HG03175 (cell line): Measurements from ENCODE around the gene B4GALNT3.

ENCODE experiments used
- ATAC-seq: cut with Tn5 transposase; IDR thresholded peaks from one replicate; pipeline ENCODE4 v1.9.1; 2021; ENCODE audit warnings: mild to moderate bottlenecking, moderate library complexity; ENCODE audit not compliant: unreplicated experiment

The B4GALNT3 gene

DNA sequence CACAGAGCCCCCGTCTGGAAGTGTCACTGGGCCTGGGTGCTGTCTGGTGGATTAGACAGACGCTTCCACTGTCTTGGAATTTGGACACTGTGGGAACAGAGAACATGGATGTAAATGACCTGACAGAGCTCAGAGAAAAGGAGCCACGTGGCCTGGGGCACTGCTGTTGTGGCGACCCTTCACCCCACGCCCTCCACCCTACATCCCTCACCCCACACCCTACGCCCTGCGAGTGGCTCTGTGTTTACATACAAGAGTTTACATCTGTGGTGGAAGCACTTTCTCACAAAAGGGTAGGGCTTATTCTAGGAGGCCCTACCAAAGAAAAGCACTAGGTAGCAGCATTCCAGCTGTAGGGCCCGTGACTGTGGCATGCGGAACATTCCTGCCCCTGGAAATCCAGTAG is 47.7 kb downstream of the B4GALNT3 start:
- ATAC-seq: no peak

DNA sequence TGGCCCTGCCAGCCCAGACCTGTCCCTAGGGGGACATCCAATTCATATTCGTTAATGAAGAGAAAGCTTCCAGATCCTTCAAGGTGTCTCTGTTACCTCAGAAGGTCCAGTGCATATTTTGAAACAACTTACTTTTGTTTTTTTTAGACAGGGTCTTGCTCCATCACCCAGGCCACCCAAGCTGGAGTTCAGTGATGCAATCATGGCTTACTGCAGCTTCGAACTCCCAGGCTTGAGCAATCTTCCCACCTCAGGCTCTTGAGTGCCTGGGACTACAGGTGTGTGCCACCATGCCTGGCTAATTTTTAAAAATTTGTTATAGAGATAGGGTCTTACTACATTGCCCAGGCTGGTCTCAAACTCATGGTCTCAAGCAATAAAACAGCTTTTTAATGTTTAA is 48.4 kb downstream of the B4GALNT3 start:
- no peak for ATAC-seq

DNA sequence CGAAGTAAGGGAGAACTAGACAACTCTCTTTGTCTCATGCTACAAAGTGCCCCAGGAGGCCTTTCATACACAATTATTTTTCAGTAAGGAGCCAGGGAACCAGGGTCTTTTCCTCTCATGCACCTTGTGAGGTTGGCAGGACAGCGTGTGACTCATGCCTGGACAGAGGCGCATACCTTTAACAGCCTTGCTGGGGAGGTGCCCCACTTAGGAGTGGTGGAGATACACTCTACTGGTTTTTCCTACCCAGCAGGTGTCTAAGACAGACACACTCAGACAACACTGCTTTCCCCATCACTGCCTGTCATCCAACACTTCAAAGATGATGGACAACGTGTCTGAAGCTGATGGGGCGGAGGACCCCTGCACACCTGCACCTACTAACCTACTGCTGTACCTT is 49.1 kb downstream of the B4GALNT3 start:
- ATAC-seq: no peak

DNA sequence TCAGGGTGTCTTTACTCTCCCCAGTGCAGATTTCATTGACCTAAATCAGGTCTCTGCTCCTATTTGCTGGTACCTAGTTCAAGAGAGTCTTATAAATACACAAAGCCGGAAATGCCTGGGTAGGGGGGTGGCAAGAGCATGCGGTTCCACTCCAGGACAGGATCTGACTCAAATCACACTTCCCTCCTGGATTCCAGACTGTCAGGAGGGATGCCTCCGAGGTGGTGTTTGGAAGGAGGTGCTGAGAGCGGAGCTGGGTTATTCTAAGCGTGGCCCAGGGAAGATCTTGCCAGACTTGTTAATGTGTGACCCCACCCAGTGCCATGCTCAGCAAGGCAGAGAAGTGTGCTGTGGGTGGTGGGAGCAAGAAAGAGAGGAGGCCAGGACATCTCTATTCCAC is 49.8 kb downstream of the B4GALNT3 start:
- ATAC-seq: no peak

DNA sequence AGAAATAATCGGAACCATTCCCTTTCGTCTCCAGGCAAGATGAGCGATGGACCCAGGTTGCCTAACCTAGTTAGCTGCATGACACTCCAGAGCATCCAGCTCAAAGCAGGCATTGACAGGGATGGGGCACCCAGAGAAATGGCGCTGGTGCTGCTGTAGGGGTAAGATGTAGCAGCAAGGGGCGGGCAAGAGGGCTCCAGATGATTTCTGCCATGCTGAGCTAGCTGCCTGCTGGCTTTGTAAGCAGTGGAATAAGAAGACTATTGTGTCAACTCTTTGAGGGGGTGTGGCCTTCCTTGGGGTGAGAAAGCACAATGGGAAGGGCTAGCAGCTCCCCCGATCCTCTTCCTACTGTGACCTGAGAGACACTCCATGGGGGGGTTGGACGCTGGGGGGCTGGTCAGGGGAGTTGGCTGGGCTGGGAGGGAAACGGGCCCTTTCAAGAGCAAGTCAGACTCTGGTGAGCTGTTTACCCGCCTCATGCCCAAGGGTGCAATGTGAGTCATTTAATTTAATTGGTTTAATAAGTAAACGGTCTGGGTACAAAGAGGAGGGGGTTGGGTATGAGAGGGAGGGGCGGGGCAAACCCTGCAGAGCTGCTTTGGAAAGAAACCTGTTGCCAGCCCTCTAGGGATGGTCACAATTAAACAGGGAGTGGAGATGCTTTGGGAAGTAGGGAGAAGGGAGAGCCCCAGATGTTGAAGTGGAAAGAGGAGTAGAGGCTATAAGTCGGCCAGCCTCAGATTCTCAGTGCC is 50.5 kb downstream of the B4GALNT3 start:
- no peak for ATAC-seq

DNA sequence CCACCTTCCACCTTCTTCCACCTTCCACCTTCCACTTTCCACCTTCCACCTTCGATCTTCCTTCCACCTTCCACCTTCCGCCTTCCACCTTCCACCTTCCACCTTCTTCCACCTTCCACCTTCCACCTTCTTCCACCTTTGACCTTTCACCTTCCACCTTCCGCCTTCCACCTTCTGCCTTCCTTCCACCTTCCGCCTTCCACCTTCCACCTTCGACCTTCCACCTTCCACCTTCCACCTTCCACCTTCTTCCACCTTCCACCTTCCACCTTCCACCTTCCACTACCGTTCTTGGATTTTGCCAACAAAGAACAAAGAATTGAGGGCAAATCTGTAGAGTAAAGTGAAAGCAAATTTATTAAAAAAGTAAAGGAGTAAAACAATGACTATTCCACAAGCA is 53.2 kb downstream of the B4GALNT3 start:
- no peak for ATAC-seq

DNA sequence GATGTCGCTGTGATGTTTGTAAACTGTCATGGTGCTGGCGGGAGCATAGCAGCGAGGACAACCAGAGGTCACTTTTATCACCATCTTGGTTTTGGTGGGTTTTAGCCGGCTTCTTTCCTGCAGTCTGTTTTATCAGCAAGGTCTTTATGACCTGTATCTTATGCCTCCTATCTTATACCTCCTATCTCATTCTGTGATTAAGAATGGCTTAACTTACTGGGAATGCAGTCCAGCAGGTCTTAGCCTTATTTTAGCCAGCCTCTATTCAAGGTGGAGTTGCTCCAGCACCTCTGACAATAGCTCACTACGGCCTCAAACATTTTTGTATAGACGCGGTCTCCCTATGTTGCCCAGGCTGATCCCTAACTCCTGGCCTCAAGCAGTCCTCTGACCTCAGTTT is 53.7 kb downstream of the B4GALNT3 start:
- ATAC-seq: no peak

DNA sequence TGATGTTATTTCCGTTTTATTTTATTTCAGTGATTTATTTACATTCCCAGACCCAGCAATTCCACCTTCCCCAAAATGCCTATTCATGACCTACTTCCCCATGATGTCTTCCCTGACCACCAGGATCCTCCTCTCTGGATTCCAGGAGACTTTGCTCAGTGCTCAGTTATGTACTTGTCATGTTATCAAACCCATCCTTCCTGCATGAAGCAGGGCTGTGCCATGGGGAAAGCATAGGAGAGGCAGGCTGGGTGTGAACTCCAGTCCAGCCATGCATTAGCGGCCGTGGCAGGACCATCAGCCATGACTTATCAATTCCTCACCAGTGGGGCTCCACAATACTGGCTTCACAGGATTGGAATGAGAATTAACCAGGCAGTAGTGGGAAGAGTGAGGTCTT is 57.8 kb downstream of the B4GALNT3 start:
- ATAC-seq: no peak

DNA sequence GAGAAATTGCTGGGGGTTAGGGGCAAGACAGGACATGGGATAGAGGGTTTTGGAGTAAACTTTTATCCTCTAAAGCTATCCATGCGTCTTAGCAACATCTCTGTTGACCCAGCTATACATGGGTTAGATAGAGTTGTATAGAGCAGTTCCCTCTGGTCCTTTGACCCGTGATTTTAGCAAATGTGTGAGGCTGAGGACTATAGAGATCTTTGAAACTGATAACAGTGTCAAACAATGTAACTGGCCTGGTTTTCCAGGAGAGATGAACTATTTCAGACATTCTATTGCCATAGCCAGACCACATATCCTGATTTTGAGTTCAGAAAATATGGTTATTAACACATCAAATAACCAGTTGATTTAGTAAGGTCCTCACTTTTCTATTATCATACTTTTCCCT is 60.4 kb downstream of the B4GALNT3 start:
- no peak for ATAC-seq

DNA sequence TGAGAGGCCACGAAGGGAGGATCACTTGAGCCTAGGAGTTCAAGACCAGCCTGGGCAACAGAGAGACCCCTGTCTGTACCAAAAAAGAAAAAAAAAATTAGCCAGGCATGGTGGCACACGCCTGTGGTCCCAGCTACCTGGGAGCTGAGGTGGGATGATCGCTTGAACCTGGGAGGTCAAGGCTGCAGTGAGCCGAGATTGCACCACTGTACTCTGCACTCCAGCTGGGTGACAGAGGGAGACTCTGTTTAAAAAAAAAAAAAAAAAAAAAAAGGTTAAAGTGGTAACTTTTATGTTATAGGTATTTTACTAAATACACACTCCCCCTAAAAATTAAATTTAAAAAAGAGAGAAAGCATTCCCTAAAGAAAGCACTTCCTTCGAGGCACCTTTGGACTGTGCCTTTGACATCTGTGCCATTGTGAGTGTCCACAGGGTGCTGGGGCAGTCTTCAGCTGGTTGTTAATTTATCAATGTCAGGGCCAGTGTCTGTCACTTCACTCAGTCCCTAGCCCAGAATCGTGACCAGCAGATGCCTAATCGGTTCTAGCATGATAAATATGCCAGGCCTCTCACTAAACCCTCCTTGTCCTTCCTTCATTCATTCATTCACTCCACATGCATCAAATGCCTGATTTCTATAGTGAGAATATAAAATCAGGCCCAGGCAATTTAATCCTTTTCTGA is 63.1 kb downstream of the B4GALNT3 start:
- no peak for ATAC-seq

DNA sequence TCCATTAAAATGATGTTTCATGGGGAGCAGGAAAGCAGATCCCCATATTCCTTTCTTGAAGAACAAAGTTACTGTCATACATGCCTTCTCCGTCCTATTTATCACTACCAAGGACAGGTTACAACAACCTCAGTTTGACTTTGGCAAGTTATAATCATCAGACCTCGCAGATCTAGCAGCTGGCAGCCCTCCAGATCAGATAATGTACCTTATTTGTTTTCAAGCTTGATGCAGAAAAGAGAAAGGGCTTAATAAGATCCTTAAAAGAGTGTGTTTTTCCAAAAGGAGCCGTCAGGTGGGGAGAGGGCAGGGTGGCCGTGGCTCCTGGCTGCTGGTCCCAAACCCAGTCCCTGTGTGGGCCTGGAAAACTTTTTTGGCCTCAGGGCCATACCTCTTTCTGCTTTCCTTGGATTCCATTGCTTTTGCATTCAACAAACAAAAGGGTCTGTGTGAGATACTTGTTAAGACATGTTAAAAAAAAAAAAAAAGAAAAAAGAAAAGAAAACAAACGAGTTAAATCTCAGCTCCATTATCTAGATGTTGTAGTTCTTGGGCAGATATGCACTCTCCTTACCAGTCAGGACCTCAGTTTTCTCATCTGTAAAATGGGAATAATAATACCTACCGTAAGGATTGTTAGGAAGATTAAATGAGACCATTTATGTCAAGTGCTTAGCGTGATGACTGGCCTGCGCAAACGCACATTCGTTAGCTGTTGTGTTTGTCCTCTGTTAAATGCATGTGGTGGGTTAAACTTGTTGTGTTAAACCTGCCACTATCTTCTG is 64.6 kb downstream of the B4GALNT3 start:
- no peak for ATAC-seq

DNA sequence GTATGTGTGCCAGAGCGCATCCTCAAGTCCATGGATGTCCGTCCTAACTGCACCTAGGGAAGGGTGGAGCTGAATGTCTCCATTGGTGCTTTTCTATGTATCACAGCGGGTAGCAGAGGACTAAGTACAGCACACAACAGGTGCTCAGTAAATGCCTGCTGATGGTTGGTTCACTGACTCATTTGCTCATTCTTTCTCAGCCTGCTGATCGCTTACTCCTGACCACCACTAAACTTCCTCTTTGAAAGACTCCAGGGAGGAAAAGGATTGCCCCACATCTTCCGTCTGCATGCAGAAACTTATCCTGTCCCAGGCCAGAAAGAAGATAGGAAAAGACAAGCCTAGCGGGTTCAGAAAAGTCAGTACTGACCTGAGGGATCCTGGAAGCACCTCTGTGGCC is 66.3 kb downstream of the B4GALNT3 start:
- ATAC-seq: no peak

DNA sequence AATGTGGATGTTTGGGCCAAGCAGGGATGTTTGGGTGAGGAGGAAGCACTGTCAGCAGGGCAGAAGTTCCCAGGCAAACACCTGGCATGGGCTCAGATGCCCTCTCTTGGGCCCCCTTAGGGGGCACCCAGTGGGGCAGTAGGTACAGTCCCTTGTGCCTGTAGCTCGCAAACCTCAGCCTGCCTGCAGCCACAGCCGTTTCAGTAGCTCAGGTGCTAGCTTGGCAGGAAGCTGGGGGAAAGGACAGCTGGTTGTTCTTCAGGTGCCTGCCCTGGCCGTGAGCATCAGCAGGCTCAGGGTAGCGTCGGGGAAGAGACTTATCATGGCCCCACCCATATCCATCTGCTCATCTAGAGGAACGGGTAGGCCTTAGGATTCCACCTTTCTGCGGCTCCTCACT is 67.5 kb downstream of the B4GALNT3 start:
- no peak for ATAC-seq

DNA sequence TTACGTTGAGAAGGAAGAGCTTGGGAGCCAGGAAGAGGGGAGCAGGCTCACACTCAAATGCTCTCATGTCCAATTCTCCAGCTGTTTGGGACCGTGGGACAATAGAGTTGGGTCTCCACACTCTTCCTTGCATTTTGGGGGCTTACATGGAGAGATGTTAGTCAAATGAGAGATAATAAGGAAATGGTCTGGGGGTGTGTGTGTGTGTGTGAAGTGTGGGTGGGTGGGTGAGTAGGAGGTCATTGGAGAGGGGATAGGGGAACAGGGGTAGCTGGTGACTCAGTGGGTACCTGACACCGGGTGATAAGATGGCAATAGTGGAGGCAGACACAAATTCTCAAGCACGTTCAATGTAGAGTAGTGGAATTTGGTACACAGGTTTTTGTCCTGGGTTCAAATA is 68.0 kb downstream of the B4GALNT3 start:
- ATAC-seq: no peak

DNA sequence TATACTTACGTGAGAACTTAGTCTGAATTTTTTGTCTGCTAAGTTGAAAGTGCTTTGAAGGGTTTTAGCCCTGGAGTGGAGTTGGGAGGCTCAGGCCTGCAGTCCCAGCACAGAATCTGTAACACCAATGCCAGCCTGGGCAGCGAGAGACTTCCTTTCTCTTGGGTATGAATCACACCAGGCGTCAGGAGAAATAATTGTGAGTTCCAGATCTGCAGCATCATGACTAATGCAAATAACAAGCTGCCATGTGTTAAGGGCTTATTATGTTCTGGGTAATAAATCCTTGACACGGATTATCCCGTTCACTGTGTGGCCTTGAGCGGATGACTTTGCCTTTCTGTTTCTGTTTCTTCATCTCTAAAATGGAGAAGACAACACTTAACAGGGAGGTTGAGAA is 70.6 kb downstream of the B4GALNT3 start:
- no peak for ATAC-seq

DNA sequence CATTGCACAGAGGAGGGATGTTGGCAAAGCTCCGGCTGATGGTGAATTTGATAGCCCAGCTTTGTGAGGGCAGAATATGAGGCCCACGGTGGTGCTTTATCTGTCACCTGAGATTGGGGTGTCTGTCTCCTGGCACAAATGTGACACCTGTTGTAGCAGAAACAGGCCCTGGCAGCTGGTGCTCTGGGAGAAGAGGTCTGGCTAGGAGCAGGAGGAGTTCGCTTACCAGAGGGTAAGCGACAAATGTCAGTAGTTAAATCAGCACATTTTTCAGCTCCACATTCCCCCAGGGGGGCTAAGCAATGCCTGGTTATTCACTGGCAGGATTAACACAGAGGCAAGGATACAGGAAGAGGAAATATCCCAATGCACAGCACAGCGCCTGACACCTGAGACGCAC is 71.1 kb downstream of the B4GALNT3 start:
- ATAC-seq: no peak

DNA sequence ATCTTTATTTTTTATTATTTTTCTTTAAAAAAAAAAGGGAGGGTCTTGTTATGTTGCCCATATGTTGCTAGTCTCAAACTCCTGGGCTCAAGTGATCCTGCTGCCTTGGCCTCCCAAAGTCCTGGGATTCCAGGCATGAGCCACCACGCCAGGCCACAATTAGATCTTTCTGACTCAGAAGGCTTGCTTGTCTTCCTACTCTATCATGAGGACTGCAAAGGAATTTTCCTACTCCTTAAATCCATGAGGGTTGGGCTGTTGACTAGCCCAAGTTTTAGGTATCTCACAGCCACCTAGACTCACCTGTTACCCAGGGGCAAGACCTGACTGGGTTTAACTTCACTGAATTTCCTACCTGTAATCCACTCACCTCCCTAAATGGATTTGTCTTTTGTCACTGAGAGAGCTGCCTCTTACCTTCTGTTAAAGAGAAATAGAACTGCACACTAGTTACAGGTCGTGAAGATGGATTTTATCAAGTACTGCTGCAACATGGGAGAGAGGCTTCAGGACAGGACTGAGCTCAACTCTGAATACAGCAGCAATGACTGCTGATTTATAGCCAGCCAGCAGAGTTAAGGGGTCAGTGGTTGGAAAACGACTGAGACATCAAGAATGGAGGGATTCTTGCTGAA is 72.3 kb downstream of the B4GALNT3 start:
- no peak for ATAC-seq

DNA sequence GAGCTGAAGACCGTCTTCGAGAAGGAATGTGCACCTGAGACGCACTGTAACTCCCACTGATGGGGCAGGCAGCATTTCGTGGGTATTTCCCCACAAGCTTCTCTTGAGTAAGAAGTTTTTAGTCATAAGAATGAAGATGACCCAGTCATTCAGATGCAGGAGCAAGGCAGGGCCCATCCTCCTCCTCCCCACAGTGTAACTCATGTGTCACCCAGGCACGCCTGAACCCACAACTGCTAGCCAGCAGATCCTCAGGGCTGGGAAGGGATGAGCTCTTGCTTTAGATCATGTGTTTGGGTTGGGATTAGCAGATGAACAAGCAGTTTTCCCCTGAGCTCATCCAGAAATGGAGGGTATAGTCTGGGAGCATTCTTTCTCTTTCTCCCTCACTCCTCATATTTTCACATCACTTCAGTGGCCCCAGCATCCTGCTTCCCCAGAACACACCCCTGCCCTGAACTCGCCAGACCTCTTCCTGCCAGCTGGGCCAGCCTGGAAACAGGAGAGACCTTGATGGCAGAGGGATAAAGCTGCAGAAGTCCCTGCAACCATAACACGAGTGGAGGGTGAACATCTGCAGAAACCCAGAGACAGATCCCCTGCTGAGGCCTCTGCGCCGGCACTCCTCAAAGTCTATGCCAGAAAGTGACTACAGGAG is 73.3 kb downstream of the B4GALNT3 start:
- no peak for ATAC-seq

DNA sequence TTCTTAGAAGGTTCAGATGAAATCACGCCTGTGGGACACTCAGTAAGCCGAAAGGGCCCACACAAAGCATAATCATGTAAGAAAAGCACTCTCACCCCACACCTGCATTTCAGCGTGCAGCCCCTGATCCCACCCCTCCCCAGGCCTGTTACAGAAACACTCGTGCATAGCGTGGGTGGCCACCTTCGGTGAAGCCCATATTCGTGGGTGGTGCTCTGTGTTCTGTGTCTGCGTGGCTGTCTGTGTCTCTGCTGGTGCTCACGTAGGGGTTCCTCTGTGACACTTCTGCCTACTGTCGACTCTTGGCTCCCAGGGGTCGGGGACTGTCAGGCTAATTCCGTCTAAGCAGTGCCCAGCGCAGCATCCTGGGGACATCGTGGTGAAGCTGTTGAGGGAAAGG is 74.0 kb downstream of the B4GALNT3 start:
- ATAC-seq: no peak

DNA sequence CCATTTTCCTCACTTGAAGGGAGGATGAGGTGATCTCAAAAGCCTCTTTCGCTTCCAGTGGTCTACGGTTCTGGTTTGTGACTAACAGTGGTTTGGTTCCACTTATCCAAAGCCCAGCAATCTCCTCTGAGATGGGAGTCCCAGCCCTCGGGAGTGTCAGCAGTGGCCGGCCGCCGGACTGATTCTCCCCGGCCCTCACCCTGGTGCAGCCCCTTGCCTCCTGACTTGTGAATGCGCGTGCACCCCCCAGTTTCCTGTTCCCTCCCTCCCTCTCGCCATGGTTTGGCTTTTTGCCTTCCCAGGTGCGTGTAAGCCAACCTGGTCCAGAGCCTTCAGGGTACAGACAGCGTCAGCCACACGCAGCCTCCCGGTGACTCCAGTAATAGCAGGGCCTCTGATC is 74.5 kb downstream of the B4GALNT3 start:
- no peak for ATAC-seq

DNA sequence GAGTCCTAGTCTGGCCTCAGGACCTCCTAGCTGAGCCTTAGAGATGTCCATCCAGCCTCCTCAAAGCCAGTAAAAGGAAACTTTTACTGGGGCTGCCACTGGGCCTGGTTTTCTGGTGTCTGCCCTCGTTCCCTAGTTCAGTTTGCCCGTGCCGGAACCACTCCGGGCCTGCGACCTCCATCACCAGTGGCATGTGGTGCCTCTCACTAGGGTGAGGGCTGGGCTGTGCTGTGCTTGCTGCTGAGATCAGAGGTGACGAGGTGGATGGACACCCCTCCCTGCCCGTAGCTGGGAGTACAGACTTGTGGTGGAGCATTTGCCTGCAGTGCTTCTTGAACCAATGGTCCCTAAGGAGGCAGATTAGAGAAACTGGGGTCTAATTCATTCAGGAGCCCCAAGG is 75.7 kb downstream of the B4GALNT3 start:
- ATAC-seq: no peak
